HG02623 (cell line): ENCODE results near the gene ME3.
A peak's percentile ranks its signal among the peaks of the same experiment; 100 is the strongest.
"Not testable (repeated sequence)": the region's sequence is repeated elsewhere in the genome, so short reads cannot be mapped to it uniquely, and the experiment has no call there.

Experiments used
- ATAC-seq: cut with Tn5 transposase; IDR thresholded peaks from one replicate; pipeline ENCODE4 v1.9.1; 2021; ENCODE audit warnings: moderate library complexity; ENCODE audit not compliant: unreplicated experiment

Gene ME3

GRCh38 chr11:86666193-86666592, 6.2 kb downstream of the ME3 start:
- ATAC-seq, result no peak

DNA sequence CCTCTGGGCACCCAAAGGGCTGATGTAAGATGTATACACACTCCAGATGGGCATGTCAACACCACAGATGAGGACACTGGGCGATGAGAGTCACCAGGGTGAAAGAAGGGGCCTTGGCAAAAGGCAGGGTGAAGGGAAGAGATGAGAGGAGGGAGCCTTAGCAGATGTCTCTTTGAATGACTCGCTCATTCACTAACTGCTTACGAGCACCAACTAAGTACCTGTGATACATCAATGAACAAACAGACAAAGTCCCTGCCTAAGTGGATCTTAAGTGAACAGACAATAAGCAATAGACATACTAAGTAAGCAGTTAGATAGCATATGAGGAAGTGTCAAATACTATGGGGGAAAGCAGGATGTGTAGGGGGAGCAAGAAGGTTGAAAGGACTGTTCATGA, 7.5 kb downstream of the ME3 start:
- no peak for ATAC-seq

- no peak for ATAC-seq
Observed at GRCh38 chr11:86663761-86664160, 8.7 kb downstream of the ME3 start.

GRCh38 chr11:86663291-86663690, 9.1 kb downstream of the ME3 start:
- ATAC-seq, result no peak

- no peak for ATAC-seq
Observed at GRCh38 chr11:86660736-86661135, 11.7 kb downstream of the ME3 start.

- ATAC-seq, result no peak
Observed at GRCh38 chr11:86660088-86660487, 12.3 kb downstream of the ME3 start.

DNA sequence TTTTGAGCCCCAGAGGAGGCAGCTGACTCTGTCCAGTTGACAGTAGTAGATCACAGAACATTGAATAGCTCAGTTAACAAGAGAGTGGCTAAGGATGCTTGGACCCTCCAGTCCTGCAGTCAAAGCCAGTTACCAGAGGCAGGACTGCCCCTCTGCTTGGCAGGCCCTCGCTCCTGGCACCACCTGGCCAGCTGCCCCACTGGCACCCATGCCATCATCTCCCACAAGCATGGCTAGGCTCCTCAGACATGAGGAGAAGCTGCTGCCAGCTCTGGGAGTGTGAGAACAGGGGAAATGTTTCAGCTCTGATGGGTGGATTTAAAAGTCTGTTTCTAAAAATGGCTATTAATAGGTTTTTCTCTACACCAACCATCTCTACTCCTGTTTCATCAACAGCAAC, 13.9 kb downstream of the ME3 start:
- no peak for ATAC-seq

DNA sequence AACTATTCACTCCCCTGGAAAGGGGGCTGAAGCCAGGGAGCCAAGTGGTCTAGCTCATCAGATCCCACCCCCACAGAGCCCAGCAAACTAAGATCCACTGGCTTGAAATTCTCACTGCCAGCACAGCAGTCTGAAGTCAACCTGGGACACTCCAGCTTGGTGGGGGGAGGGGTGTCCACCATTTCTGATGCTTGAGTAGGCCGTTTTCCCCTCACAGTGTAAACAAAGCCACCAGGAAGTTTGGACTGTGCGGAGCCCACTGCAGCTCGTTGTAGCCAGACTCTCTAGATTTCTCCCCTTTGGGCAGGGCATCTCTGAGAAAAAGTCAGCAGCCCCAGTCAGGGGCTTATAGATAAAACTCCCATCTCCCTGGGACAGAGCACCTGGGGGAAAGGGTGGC, 27.2 kb downstream of the ME3 start:
- ATAC-seq, result not testable (repeated sequence)

- ATAC-seq, result no peak
Observed at GRCh38 chr11:86644291-86644690, 28.1 kb downstream of the ME3 start.

- ATAC-seq, result no peak
Observed at GRCh38 chr11:86641537-86642261, 30.7 kb downstream of the ME3 start.

DNA sequence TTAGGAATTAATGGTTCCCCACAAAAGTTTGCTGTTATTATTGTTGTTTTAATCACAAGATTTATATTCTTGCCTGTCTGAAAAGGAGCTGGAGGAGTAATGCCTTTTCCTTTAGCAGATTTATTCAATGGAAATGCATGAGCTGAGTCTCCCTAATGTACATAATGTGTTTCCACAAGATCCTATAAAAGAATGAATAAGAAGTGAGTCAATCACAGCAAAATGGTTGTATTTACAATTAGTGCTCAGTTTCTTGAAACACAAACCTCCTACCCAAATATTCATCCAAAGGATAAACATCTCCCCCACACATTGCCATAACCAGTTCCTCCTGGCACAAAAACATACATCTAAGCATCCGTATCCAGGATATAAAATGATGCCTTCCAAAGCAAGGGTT, 33.3 kb downstream of the ME3 start:
- no peak for ATAC-seq

- no peak for ATAC-seq
Observed at GRCh38 chr11:86638673-86639072, 33.7 kb downstream of the ME3 start.

DNA sequence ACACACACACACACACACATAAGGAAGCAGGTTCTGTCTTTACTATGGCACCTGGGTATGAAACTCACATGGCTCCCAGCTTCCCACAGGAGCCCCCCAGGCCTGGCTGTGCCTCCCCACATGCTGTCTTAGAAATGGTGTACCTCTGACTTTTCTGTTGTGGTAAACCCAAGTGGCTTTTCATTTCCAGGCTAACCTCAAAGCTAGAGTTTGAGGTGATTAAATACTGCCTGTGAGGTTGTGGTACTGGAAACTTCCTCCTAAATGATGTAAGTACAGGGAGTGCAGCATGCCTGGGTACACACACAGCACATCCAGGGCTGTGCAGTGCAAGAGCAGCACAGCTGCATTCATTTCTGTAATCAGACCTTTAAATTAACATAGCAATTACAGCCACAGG, 34.4 kb downstream of the ME3 start:
- ATAC-seq, result no peak

DNA sequence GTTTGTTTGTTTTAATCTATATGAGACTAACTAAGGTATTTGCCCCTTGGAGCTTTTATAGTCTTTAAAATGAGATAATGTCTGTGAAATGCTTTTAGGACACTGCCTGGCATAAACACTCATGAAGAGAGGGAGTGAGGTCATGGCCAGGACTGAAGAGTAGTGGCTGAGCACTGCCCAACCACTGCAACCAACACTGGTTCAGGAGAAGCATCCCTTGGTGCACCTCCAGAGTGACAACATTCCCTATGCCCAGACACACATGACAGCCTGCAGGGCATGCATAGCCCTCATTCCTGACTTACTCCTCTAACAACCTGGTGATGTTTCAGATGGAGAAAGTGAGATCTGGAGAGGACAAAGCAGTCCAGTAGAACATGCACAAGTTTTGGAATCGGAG, 36.1 kb downstream of the ME3 start:
- no peak for ATAC-seq

GRCh38 chr11:86632499-86633269, 39.7 kb downstream of the ME3 start:
- ATAC-seq, result peak; percentile 61

DNA sequence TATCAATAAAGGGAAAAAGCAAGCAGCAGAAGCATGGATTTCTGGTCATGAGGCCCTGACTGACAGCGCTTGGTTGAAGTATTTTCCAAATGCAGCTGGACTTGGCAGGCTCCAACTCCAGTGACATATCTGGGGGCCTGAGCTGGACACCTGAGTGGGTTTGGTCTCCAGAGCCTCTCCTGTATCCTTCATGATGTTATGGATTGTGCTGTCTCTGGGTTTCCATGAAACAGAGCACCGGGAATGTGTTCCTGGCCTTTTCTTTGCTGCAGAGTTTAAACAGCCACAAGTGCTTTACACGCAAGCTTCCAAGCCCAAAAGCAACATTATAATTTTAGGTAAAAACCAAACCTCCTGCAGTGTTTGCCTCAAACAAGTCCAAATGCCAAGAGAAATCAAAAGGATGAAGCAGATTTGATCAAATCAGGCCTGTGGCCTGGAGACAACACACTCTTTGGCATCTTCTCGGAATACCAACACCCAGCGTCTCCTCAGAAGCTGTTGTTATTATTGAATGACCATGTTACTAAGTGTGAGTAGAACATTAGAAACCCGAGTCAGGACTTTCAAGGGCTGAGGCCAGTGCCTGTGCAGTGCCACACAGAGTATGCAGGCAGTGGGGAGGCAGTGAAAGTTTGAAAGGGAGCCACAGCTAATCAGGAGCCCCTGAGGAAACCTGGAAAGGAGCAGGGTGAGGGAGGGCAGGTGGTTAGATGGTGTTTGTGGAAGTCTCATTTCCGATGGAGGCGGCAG, 42.0 kb downstream of the ME3 start:
- no peak for ATAC-seq

- ATAC-seq, result no peak
Observed at GRCh38 chr11:86629045-86629706, 43.2 kb downstream of the ME3 start.

DNA sequence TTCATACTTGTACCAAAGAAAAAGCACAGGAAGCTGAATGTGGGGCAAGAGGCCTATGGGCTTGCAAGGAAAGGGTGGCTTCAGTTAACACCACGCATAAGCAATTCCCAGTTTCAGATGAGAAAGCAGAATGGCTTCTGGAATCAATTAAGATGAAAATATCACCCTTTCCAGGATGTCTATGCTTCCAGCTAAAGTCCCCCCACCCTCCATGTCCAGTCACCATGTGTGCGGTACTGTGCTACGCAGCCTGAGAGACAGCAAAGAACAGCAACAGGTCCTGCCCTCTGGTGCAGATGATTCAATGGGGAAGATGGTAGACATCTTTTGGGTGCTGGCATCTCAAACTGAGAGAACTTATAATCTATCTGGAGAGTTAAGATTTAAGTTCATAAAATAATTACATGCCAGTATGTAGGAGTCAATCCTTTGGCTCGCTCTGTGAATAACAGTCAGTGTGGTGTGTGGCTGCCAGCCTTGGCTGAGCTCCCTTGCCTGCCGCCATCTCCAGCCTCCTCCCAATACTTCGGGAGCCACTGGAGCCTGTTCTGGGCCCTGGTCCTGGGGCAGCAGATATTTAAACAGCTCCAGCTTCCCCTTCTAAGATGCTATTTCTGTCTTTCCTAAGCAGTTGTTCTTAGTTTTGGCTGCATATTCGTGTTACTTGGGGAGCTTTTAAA, 44.5 kb downstream of the ME3 start:
- ATAC-seq, result no peak

GRCh38 chr11:86625981-86626380, 46.4 kb downstream of the ME3 start:
- ATAC-seq, result no peak

DNA sequence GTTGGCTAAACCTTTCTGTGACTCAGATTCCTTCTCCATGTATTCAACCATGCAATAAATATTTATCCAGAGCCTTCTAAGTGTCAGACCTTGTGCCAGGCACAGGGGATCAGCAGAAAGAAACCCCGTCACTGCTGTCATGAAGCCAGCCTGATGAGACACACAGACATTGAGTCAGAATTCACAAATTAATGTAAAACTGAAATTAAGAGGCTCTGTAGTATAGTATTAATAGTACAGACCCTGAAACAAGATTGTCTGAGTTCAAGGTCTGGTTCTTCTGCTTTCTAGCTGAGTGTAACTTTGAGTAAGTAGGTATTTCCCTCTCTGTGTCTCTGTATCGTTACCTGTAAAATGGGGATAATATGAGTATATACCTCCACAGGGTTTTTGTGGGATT, 46.9 kb downstream of the ME3 start:
- no peak for ATAC-seq

DNA sequence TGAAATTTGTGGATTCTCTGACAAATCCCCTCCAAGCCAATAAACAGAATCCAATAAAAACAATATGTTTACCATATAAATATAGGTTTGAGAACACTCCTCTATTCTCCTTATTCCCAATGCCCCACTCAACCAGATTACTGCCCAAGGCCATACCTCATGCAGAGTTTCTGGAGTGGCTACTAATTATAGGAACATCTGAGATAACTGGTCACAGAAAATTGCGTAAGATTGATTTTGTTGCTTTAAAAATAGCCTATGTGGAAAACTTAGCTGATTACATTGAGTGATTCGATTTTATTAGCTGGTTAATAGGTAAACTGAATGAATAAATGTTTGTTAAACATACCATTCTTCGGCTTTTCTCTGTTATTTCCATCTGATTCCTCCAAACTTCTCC, 48.0 kb downstream of the ME3 start:
- no peak for ATAC-seq
